ENCODE data around the gene ABCB10.

DNA sequence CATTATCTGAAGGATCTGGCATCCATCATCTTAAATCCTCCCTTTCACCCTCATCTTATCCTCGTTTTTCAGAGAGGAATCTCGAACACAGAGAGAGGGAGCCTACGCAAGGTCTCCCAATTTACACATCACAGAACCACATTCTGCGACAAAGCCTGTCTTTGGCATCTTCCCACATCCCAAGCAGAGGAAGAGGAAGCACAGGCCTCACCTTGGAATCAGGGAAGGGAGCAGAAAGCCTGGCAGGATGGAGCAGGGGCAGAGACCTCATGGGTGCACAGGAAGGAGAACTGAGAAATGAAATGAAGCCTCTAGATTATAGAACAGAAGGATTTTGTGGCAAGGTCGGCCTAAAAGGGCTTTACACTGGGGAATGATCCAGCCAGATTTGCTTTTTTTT lies 5.8 kb downstream of the ABCB10 start:
- TF ChIP-seq CTCF (IDR thresholded peaks at IDR 0.05) = no peak
- TF ChIP-seq POLR2A (IDR thresholded peaks at IDR 0.05) = no peak
- TF ChIP-seq POLR2AphosphoS5 (IDR thresholded peaks at IDR 0.05) = no peak

All from gastroesophageal sphincter (tissue), 3 donors.